Mucosa of descending colon (tissue), 3 donors: Measurements from ENCODE around the gene CACHD1. TPM values are rescaled to one million over a fixed set of nuclear protein-coding genes. Genes with fewer than 3 reads are reported as not detected.

Source experiments
- ATAC-seq: fragments of 200-7000 bp; cut with Tn5 transposase; one replicate; pipeline ENCODE4 v1.9.1; 2020; ENCODE audit warnings: mild to moderate bottlenecking, moderate library complexity
- DNase-seq, 3 donors: peaks; one replicate each; pipeline ENCODE4 v3.0.0-alpha.2; 2020
- H3K36me3 ChIP-seq: fragments of 200-600 bp; one replicate; pipeline ENCODE4 v1.8.0; 2021; ENCODE audit warnings: low read depth, mild to moderate bottlenecking
- H3K4me1 ChIP-seq: fragments of 200-600 bp; one replicate; pipeline ENCODE4 v1.8.0; 2021; ENCODE audit warnings: low read depth, mild to moderate bottlenecking
- H3K4me3 ChIP-seq: fragments of 200-600 bp; one replicate; pipeline ENCODE4 v1.8.0; 2021; ENCODE audit warnings: mild to moderate bottlenecking
- H3K9me3 ChIP-seq: fragments of 200-600 bp; one replicate; pipeline ENCODE4 v1.8.0; 2021; ENCODE audit warnings: mild to moderate bottlenecking
- intact Hi-C, 2 donors: fragments of 100-400 bp; cut with DNase I in 1 of 2; cut with micrococcal nuclease in 1 of 2; formaldehyde crosslinking; loops; one replicate each; pipeline versions ENCODE4 v1.11.0 to v1.11.1; 2022; cut with DNase I, micrococcal nuclease
- total RNA-seq, 3 donors: library from RNA; stranded (reverse); fragmentation: NEBNext Ultra II Directional in 2 of 3; extraction: Animal tissue kit (Norgen Biotek cat#: 25700) in 2 of 3; gene quantifications; one replicate each; pipeline versions ENCODE4 v1.2.1 to v1.2.4, GENCODE V29; 2021 to 2023
- TF ChIP-seq, protein P1 (sequence below): fragments of 200-600 bp; IDR thresholded peaks from one replicate; pipeline ENCODE4 v1.8.0; 2022; ENCODE audit warnings: antibody characterized with exemption, mild to moderate bottlenecking
- donor health status: DM: no; HTN: no; CAD: no; lungs with moderate emphysema.
- donor health status: DM: no; HTN: no; CAD: no.
- donor health status: DM: no; HTN: yes; CAD: no.

The CACHD1 gene
- total RNA-seq, 3 donors from 2014 or later, result 1.3 to 3.7 (median 2.7) TPM

- ATAC-seq (no peak), DNase-seq (no peak)
- H3K36me3 ChIP-seq, result no peaks in the 10 kb centered on the region
- H3K4me1 ChIP-seq, result peaks cover 10% of the 10 kb centered on the region
- TF ChIP-seq, protein P1, sequence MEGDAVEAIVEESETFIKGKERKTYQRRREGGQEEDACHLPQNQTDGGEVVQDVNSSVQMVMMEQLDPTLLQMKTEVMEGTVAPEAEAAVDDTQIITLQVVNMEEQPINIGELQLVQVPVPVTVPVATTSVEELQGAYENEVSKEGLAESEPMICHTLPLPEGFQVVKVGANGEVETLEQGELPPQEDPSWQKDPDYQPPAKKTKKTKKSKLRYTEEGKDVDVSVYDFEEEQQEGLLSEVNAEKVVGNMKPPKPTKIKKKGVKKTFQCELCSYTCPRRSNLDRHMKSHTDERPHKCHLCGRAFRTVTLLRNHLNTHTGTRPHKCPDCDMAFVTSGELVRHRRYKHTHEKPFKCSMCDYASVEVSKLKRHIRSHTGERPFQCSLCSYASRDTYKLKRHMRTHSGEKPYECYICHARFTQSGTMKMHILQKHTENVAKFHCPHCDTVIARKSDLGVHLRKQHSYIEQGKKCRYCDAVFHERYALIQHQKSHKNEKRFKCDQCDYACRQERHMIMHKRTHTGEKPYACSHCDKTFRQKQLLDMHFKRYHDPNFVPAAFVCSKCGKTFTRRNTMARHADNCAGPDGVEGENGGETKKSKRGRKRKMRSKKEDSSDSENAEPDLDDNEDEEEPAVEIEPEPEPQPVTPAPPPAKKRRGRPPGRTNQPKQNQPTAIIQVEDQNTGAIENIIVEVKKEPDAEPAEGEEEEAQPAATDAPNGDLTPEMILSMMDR, result no peak
- no peak overlapping the region for H3K4me3 ChIP-seq
- intact Hi-C loops, result no loop called here
- H3K9me3 ChIP-seq, result no peaks in the 10 kb centered on the region
Measured at GRCh38 chr1:64492424-64492823, 22.5 kb downstream of the CACHD1 start.

GRCh38 chr1:64493831-64494230 lies 23.9 kb downstream of the CACHD1 start:
- intact Hi-C loops, result no loop called here
- H3K4me1 ChIP-seq, result peaks cover 10% of the 10 kb centered on the region

GRCh38 chr1:64494659-64495058 lies 24.7 kb downstream of the CACHD1 start:
- ATAC-seq, result no peak
- H3K9me3 ChIP-seq, result no peaks in the 10 kb centered on the region
- DNase-seq, result no peak
- TF ChIP-seq, protein P1, result no peak
- H3K4me3 ChIP-seq, result no peak overlapping the region
- intact Hi-C loops, result no loop called here
- H3K4me1 ChIP-seq, result peaks cover 10% of the 10 kb centered on the region
- no peaks in the 10 kb centered on the region for H3K36me3 ChIP-seq

More at GRCh38 chr1:64493831-64494230, 23.9 kb downstream of the CACHD1 start:
- H3K36me3 ChIP-seq, result no peaks in the 10 kb centered on the region
- ATAC-seq (no peak), DNase-seq (no peak)
- TF ChIP-seq, protein P1, result no peak
- no peak overlapping the region for H3K4me3 ChIP-seq
- H3K9me3 ChIP-seq, result no peaks in the 10 kb centered on the region

- peak; percentile 57 for ATAC-seq
- intact Hi-C loops, result no loop called here
- peak in 1 of 3 donors; percentile 31 for DNase-seq
- H3K4me3 ChIP-seq, result no peak overlapping the region
- TF ChIP-seq, protein P1, result no peak
- H3K36me3 ChIP-seq, result no peaks in the 10 kb centered on the region
- H3K4me1 ChIP-seq, result peaks cover 4% of the 10 kb centered on the region
- no peaks in the 10 kb centered on the region for H3K9me3 ChIP-seq
Measured at GRCh38 chr1:64495878-64496277, 25.9 kb downstream of the CACHD1 start.

DNA sequence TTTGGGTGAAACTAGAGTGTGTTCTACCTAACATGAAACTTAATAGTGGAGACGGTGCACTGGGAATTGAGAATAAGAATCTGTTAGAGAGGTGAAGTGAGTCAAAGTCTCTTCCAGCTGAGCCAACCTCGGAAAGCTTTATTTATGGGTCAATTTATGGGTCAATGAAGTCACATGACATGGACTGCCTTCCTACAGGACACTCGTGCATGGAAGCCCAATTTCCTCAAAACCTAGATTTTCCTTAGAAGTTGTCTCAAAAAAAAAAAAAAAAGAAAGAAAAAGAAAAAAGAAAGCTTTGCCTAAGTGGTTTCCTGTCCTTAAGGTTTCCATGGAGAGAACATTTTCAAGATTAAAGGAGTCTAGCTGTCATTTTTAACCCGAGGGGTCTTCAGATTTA lies 26.7 kb downstream of the CACHD1 start:
- DNase-seq (no peak), ATAC-seq (no peak)
- Histone ChIP-seq H3K36me3 (no peaks in the 10 kb centered on the region), H3K9me3 (no peaks in the 10 kb centered on the region), H3K4me1 (peaks cover 4% of the 10 kb centered on the region), H3K4me3 (no peak overlapping the region)
- intact Hi-C loops, result no loop called here
- TF ChIP-seq, protein P1, result no peak
